Fibroblast of lung (primary cell): ENCODE measurements around the gene CAVIN1. TPM values are rescaled to one million over a fixed set of nuclear protein-coding genes. Genes with fewer than 3 reads are reported as not detected.

Experiments used
- DNase-seq, 2 donors: peaks; one replicate each; pipeline versions ENCODE4 v3.0.0 to v3.0.0-alpha.2; 2010; ENCODE audit warnings: low read depth in 2 of 2
- H2AFZ ChIP-seq: 2 replicates; pipeline ENCODE4 v1.5.1; 2012; ENCODE audit warnings: low read length, control low read depth, inconsistent platforms
- H3K27ac ChIP-seq: 2 replicates; pipeline ENCODE4 v1.5.1; 2011; ENCODE audit warnings: low read length, control low read depth; ENCODE audit not compliant: insufficient read depth
- H3K27me3 ChIP-seq: 2 replicates; pipeline ENCODE4 v1.5.1; 2011; ENCODE audit warnings: mild to moderate bottlenecking, low read length; ENCODE audit not compliant: control insufficient read depth, insufficient read depth
- H3K36me3 ChIP-seq: 2 replicates; pipeline ENCODE4 v1.5.1; 2011; ENCODE audit warnings: low read length; ENCODE audit not compliant: control insufficient read depth, insufficient read depth
- H3K4me1 ChIP-seq: 2 replicates; pipeline ENCODE4 v1.5.1; 2011; ENCODE audit warnings: low read length; ENCODE audit not compliant: control insufficient read depth, insufficient read depth; ENCODE audit errors: extremely low read depth
- H3K4me2 ChIP-seq: 2 replicates; pipeline ENCODE4 v1.5.1; 2011; ENCODE audit warnings: low read length, control low read depth; ENCODE audit not compliant: insufficient read depth; ENCODE audit errors: extremely low read depth
- H3K4me3 ChIP-seq, 4 experiments: fragments of 200-600 bp in 1 of 4; sonication (generic) in 1 of 4; replicated peaks in 1 of 4; 2 replicates each; pipeline ENCODE4 v1.5.1; 2011 to 2016; ENCODE audit warnings: low read length in 4 of 4, low read depth in 3 of 4, mild to moderate bottlenecking in 3 of 4, control low read depth in 2 of 4, inconsistent platforms in 1 of 4, mixed read lengths in 1 of 4; ENCODE audit not compliant: insufficient read depth in 1 of 4; ENCODE audit errors: control extremely low read depth in 1 of 4
- H3K79me2 ChIP-seq: 2 replicates; pipeline ENCODE4 v1.5.1; 2012; ENCODE audit warnings: mild to moderate bottlenecking, low read length, inconsistent platforms; ENCODE audit not compliant: control insufficient read depth, insufficient read depth
- H3K9ac ChIP-seq: 2 replicates; pipeline ENCODE4 v1.5.1; 2011; ENCODE audit warnings: mild to moderate bottlenecking, low read length, control low read depth; ENCODE audit not compliant: insufficient read depth
- H3K9me3 ChIP-seq: 2 replicates; pipeline ENCODE4 v1.5.1; 2012; ENCODE audit warnings: low read depth, low read length; ENCODE audit not compliant: control insufficient read depth, insufficient read depth
- H4K20me1 ChIP-seq: 2 replicates; pipeline ENCODE4 v1.5.1; 2011; ENCODE audit warnings: low read length; ENCODE audit not compliant: control insufficient read depth, insufficient read depth; ENCODE audit errors: extremely low read depth
- EZH2 ChIP-seq: IDR thresholded peaks from 2 replicates; pipeline ENCODE4 v1.5.1; 2012; ENCODE audit warnings: low read length, control low read depth, mild to moderate bottlenecking; ENCODE audit errors: missing control alignments
- polyA plus RNA-seq, 2 donors: library from polyadenylated mRNA; depleted of rRNA in 1 of 2; stranded (reverse) in 1 of 2; unstranded in 1 of 2; fragments of >200 nt; gene quantifications; 2 replicates each; pipeline ENCODE4 v1.2.1, GENCODE V29; 2011 to 2012; ENCODE audit warnings: missing spikeins in 1 of 2
- total RNA-seq: library from RNA; depleted of rRNA; stranded (reverse); fragments of >200 nt; gene quantifications from 2 replicates; pipeline ENCODE4 v1.2.1, GENCODE V29; 2014
- TF ChIP-seq, protein P1 (sequence below), 2 donors: IDR thresholded peaks in 1 of 2; conservative IDR thresholded peaks in 1 of 2; 1 replicate in 1 of 2; 2 replicates in 1 of 2; pipeline ENCODE4 v1.5.1; 2011 to 2012; ENCODE audit warnings: low read length in 2 of 2, control low read depth in 1 of 2, inconsistent platforms in 1 of 2, low read depth in 1 of 2, mild to moderate bottlenecking in 1 of 2

CAVIN1 gene
- total and polyA plus RNA-seq, 2 donors (not counting 1 experiment from before 2014, with no cell fraction given): 372 to 490 TPM

DNA sequence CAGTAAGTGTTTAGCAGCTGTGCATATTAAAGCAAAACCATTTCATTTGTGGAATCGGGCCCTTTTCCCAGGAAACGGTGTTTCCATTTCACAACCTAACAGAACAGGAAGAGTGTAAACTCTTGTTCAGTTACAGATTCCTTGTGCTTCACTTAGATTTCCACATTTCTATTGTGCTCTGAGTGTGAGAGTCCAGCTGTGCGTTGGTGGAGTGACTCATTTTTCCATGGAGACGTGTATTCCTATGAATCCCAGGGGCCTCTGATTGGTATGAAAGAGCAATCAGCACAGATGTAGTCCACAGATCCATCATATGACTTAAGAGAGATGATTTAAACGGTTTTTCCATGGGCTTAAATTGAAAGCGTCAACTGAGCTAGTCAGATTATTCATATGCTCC is 13.3 kb upstream of the CAVIN1 start:
- Histone ChIP-seq H2AFZ (no peak overlapping the region), H3K4me1 (peaks cover 4% of the 10 kb centered on the region), H3K9me3 (no peaks in the 10 kb centered on the region), H3K4me2 (peak overlapping the region; percentile 61), H3K36me3 (no peaks in the 10 kb centered on the region), H3K27ac (peak overlapping the region; percentile 84), H3K9ac (no peak overlapping the region), H3K4me3 (no peak overlapping the region), H3K27me3 (no peaks in the 10 kb centered on the region), H4K20me1 (no peaks in the 10 kb centered on the region), H3K79me2 (no peaks in the 10 kb centered on the region)
- TF ChIP-seq, protein P1, sequence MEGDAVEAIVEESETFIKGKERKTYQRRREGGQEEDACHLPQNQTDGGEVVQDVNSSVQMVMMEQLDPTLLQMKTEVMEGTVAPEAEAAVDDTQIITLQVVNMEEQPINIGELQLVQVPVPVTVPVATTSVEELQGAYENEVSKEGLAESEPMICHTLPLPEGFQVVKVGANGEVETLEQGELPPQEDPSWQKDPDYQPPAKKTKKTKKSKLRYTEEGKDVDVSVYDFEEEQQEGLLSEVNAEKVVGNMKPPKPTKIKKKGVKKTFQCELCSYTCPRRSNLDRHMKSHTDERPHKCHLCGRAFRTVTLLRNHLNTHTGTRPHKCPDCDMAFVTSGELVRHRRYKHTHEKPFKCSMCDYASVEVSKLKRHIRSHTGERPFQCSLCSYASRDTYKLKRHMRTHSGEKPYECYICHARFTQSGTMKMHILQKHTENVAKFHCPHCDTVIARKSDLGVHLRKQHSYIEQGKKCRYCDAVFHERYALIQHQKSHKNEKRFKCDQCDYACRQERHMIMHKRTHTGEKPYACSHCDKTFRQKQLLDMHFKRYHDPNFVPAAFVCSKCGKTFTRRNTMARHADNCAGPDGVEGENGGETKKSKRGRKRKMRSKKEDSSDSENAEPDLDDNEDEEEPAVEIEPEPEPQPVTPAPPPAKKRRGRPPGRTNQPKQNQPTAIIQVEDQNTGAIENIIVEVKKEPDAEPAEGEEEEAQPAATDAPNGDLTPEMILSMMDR (conservative IDR thresholded peaks at IDR 0.05 in 1 of 2, IDR thresholded peaks at IDR 0.05 in 1 of 2; ENCODE audit: low read depth in 1 of 2, low read length in 2 of 2): no peak
- TF ChIP-seq EZH2: no peak
- DNase-seq: peak; percentile 98 to 99

- no peak overlapping the region for H3K4me2 ChIP-seq
- no peak overlapping the region for H2AFZ ChIP-seq
- no peak overlapping the region for H3K27ac ChIP-seq
- no peaks in the 10 kb centered on the region for H3K36me3 ChIP-seq
- no peaks in the 10 kb centered on the region for H3K79me2 ChIP-seq
- no peaks in the 10 kb centered on the region for H4K20me1 ChIP-seq
- H3K4me1 ChIP-seq: peaks cover 13% of the 10 kb centered on the region
- no peaks in the 10 kb centered on the region for H3K27me3 ChIP-seq
- no peak overlapping the region for H3K9ac ChIP-seq
- DNase-seq: peak in 1 of 2 donors; percentile 54
- H3K4me3 ChIP-seq: no peak overlapping the region
- no peaks in the 10 kb centered on the region for H3K9me3 ChIP-seq
- TF ChIP-seq EZH2: no peak
- TF ChIP-seq, protein P1 (conservative IDR thresholded peaks at IDR 0.05 in 1 of 2, IDR thresholded peaks at IDR 0.05 in 1 of 2; ENCODE audit: low read depth in 1 of 2, low read length in 2 of 2): no peak
Measured at GRCh38 chr17:42431758-42432161, 8.7 kb upstream of the CAVIN1 start.

DNA sequence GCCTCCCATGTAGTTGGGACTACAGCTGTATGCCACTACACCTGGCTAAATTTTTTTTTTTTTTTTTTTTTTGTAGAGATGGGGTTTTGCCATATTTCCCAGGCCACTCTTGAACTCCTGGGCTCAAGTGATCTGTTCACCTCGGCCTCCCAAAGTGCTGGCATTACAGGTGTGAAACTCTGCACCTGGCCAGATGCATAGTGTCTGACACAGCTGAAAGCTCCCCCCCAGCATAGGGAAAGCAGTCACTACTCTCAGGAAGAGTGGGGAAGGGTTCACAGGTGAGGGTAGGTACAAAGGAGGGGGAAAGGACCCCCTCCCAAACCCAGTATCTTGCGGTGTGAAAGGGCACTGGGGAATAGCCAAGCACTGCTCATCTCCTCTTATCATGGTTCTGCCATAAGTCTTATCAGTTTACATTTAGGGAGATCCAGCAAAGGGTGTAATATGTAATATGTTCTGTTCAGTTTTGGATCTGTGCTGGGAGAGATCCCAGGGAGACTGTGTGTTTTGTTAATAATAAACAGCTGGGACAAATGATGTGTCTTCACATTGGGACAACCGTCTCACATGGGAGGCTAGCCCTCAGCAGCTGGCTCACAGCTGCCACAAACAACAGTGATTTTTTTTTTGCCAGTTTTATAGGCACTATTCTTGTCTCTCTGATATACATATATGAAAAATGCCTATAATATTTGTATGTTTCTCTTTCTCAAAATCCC is 6.8 kb upstream of the CAVIN1 start:
- H3K27me3 ChIP-seq: no peaks in the 10 kb centered on the region
- no peaks in the 10 kb centered on the region for H3K79me2 ChIP-seq
- no peak for DNase-seq
- peaks cover 9% of the 10 kb centered on the region for H3K4me1 ChIP-seq
- no peak overlapping the region for H3K9ac ChIP-seq
- no peaks in the 10 kb centered on the region for H3K36me3 ChIP-seq
- no peaks in the 10 kb centered on the region for H4K20me1 ChIP-seq
- no peak overlapping the region for H2AFZ ChIP-seq
- no peak overlapping the region for H3K27ac ChIP-seq
- H3K4me3 ChIP-seq: no peak overlapping the region
- H3K9me3 ChIP-seq: no peaks in the 10 kb centered on the region
- H3K4me2 ChIP-seq: no peak overlapping the region
- TF ChIP-seq, protein P1 (conservative IDR thresholded peaks at IDR 0.05 in 1 of 2, IDR thresholded peaks at IDR 0.05 in 1 of 2; ENCODE audit: low read depth in 1 of 2, low read length in 2 of 2): no peak
- no peak for TF ChIP-seq EZH2
